ENCODE measurements around the gene IFNW1. TPM values are rescaled to one million over a fixed set of nuclear protein-coding genes. Genes with fewer than 3 reads are reported as not detected.
"Not testable (repeated sequence)": the region's sequence is repeated elsewhere in the genome, so short reads cannot be mapped to it uniquely, and the experiment has no call there.

The IFNW1 gene
- not detected for total RNA-seq

- no peak within 1 kb of the TSS for H3K27ac ChIP-seq
- no peaks in the 10 kb centered on the region for H3K36me3 ChIP-seq
- TF ChIP-seq CTCF (IDR thresholded peaks at IDR 0.05) (no peak), POLR2A (IDR thresholded peaks at IDR 0.05) (no peak)
- no peaks in the 10 kb centered on the region for H3K4me1 ChIP-seq
- intact Hi-C loops (cut with DNase I) = no loop called here
- WGBS, 2 donors = 65 to 67% methylated on average over 1 of the region's 1 CpG
- no peaks in the 10 kb centered on the region for H3K9me3 ChIP-seq
- DNase-seq = no peak
- no peak within 1 kb of the TSS for H3K4me3 ChIP-seq (replicated peaks in 1 of 3)
- H3K27me3 ChIP-seq = no peaks in the 10 kb centered on the region
Observed at GRCh38 chr9:21141427-21141882, at the start of gene IFNW1. Gene IFNW1, minus strand, starts transcription at chr9:21141832. Its CDS starts 262 bp downstream, at chr9:21141570.

DNA sequence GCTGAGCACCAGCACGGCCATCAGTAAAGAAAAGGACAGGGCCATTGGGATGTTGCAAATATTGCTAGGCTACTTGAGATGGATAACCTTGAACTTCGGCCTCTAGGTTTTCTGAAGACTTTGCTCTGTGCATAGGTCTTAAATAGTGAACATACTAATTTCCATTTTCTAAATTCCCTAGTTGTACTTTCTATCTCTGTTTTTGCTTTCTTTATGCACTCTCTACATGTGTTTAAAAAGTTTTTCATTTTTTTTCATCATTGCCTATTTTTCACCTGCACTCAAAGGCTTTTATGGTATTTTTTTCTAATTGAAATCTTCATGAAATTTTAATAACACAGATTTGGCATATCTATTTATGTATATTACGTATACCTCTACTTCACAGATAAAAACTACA is 45.9 kb upstream of the IFNW1 start, which contains the start of gene IFNA4:
IFNA4 (minus strand) TSS at position 101 of the 400 bp plus-strand sequence; CDS start at position 45, 56 bp downstream.
- H3K9me3 ChIP-seq; H3K4me1 ChIP-seq; DNase-seq; H3K36me3 ChIP-seq; intact Hi-C loops (cut with DNase I); H3K27ac ChIP-seq; H3K27me3 ChIP-seq; H3K4me3 ChIP-seq (replicated peaks in 1 of 3): not testable (repeated sequence)
- 94 to 95% methylated on average over 3 of the region's 3 CpGs for WGBS, 2 donors

GRCh38 chr9:21182810-21183736 is 41.4 kb upstream of the IFNW1 start:
- TF ChIP-seq CTCF (IDR thresholded peaks at IDR 0.05) = peak in 1 of 6 experiments; percentile 42
- H3K27me3 ChIP-seq; H3K36me3 ChIP-seq; H3K9me3 ChIP-seq; H3K4me3 ChIP-seq (replicated peaks in 1 of 3); H3K27ac ChIP-seq; intact Hi-C loops (cut with DNase I); H3K4me1 ChIP-seq: not testable (repeated sequence)
- DNase-seq = peak in 1 of 2 donors; percentile 15
- WGBS, 2 donors = 52 to 56% methylated on average over 4 of the region's 4 CpGs

DNA sequence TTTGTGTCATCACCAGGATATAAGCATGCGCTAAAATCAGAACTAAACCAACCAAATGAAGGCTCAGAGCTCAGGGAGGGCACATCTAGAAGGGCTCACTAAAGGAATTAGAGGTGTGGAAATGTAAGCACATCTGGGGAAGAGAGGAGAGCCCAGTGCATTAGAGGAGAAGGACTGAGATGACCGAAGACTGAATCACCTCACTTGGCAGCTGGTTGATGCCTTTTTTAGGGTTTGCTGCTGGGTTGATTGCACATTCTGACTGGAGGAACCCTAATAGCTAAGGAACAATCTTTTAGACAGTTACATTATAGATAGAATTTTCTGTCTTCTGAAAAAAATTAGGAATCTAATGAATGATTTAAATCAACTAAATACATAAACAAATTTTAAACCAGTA is 33.0 kb upstream of the IFNW1 start:
- no peak for TF ChIP-seq CTCF (IDR thresholded peaks at IDR 0.05)
- no peak for TF ChIP-seq POLR2A (IDR thresholded peaks at IDR 0.05)
- WGBS, 2 donors = 89 to 93% methylated on average over 2 of the region's 2 CpGs
- H3K27me3 ChIP-seq = no peaks in the 10 kb centered on the region
- DNase-seq = no peak
- intact Hi-C loops (cut with DNase I) = no loop called here
- no peaks in the 10 kb centered on the region for H3K4me1 ChIP-seq
- H3K27ac ChIP-seq = no peak overlapping the region
- no peaks in the 10 kb centered on the region for H3K9me3 ChIP-seq
- no peaks in the 10 kb centered on the region for H3K36me3 ChIP-seq
- no peak overlapping the region for H3K4me3 ChIP-seq (replicated peaks in 1 of 3)

DNA sequence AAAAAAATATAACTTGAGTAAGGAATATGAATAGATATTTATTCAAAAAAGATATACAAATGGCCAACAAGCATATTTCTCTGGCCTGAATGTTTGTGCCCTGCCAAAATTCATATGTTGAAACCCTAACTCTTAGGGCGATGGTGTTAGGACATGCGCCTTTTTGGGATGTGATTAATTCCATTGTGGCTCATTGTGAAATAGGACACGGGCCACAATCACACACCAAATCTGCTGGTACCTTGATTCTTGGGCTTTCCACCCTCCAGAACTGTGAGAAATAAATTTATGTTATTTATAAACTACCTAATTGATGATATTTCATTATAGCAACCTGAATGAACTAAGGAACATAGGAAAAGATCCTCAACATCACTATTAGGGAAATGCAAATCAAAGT is 30.5 kb upstream of the IFNW1 start:
- DNase-seq = no peak
- no peaks in the 10 kb centered on the region for H3K4me1 ChIP-seq
- intact Hi-C loops (cut with DNase I) = no loop called here
- H3K4me3 ChIP-seq (replicated peaks in 1 of 3) = no peak overlapping the region
- H3K9me3 ChIP-seq = no peaks in the 10 kb centered on the region
- no peaks in the 10 kb centered on the region for H3K27me3 ChIP-seq
- H3K36me3 ChIP-seq = no peaks in the 10 kb centered on the region
- TF ChIP-seq CTCF (IDR thresholded peaks at IDR 0.05) (no peak), POLR2A (IDR thresholded peaks at IDR 0.05) (no peak)
- 92 to 96% methylated on average over 3 of the region's 3 CpGs for WGBS, 2 donors
- no peak overlapping the region for H3K27ac ChIP-seq

Data from thyroid gland (tissue), 4 donors.